DMS 273 (cell line): ENCODE results near the gene FAM222B.
"Not testable (repeated sequence)": the region's sequence is repeated elsewhere in the genome, so short reads cannot be mapped to it uniquely, and the experiment has no call there.

Experiments
- DNase-seq: peaks from one replicate; lab custom pipeline; 2025; ENCODE audit not compliant: unreplicated experiment; lab: John Stamatoyannopoulos, UW

The FAM222B gene

DNA sequence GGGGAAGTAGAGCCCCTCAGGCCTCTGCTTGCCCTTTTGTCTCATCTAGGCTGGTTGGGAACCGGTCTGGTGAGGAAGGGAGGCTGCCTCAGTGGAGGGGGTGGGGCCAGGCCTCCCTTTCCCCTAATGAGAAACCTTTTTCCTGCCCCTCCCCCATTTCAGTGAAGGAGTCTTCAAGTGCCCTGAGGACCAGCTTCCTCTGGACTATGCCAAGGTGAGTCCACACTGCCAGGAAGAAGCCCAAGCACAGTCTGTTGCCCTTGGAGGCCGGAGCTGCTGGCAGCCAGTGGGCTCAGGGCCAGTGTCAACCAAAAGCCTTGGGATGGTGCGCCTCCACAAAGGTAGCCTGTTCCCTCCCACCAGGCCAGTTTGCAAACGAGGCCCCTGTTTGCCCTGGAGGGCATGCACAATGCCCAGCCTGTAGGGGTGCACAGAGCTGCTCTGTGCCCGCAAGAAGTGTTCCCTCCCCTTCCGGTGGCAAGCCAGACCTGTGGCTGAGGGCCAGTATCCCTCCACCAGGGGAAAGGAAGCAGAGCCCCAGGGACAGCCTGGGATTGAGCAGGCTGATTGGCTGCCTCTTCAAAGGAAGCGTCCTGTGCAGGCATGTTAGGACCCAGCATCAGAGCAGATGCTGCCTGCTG is 95.4 kb downstream of the FAM222B start:
- DNase-seq: peak; percentile 94

DNA sequence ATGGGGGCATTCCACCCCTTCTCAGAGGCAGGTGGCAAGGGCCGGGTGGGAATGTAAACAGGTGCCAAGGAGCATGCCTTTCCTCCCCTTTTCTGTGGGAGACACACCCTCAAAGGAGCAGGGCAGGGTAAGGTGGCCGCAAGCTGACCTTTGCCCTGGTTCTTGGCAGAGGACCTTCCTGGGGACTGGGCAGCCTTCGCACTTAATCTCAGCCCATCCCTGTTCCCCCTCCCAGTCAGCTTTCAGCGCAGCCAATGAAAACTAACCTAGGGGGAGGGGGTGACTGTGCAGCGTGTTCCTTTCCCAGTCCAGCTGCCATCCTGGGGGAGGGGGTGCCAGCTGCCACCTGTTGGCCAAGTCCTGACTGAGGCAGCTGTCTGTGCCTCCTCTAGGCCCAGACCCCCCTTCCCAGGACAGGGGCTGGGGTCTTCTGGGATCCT is 96.0 kb downstream of the FAM222B start:
- peak; percentile 96 for DNase-seq

DNA sequence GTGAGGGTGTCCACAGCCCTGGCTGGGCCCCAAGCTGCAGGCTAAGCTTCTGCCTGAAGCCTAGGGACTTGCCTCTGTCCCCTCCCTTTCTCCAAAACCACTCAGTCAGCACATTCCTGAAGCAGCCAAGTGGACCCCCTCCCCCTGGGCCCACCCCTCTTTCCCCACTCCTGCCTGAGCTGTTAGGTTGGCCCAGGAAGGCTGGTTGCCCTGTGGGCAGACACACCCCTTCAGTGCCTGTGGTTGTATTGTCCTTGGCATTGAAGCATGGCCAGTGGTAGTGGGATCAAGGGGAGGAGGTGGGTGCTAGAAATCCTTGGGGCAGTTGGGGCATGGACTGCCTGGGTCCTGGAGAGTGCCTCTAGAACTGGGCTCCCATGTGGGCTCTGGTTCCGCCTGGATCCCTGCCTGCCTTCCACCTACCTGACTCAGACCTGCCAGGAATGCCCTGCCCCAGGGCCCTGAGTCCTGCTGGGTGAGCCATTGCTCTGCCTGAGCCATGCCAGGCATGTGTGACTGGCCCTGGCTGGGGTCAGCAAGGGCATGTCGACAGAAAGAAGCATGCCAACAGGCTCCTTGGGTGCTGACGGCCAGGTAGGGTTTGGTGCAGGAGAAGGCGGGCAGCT is 96.7 kb downstream of the FAM222B start:
- DNase-seq: no peak

DNA sequence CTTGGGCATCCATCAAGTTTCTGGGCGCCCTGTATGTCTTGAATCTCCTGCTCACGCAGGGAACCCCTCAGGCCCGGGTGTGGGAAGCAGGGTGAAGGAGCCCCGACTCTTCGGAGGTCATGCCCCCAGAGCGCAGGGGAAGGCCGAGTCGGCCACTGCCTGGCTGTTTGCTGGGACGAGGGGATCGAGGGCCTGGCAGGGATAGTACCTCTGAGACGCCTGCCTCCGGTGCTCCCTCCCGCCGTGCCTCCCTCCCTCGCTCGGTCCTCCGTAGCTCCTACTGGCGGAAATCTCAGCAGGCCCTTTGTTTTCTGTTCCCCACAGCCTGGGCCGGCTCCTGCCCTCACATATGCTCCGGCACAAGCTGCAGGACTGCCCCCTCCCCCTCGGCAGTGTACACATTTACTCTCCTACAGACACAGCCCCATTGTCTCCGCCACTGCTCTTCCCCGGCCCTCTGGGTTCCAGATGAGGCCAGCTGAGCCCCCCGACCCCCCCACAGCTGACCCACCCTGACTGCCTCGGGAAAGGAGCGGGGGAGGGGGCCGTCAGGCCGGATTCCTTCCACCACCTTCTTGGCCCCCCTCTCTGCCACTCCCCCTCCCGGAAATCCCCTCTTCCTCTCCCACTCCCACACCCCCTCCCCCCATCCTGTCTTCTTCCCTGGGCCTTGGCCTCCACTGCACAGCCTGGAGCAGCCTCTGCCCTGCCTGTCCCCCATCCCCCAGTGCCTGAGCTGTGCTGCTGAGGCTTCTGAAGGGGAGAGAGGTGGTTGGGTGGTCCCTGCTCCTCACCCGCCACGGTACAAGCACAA is 97.4 kb downstream of the FAM222B start:
- DNase-seq: peak; percentile 90

DNA sequence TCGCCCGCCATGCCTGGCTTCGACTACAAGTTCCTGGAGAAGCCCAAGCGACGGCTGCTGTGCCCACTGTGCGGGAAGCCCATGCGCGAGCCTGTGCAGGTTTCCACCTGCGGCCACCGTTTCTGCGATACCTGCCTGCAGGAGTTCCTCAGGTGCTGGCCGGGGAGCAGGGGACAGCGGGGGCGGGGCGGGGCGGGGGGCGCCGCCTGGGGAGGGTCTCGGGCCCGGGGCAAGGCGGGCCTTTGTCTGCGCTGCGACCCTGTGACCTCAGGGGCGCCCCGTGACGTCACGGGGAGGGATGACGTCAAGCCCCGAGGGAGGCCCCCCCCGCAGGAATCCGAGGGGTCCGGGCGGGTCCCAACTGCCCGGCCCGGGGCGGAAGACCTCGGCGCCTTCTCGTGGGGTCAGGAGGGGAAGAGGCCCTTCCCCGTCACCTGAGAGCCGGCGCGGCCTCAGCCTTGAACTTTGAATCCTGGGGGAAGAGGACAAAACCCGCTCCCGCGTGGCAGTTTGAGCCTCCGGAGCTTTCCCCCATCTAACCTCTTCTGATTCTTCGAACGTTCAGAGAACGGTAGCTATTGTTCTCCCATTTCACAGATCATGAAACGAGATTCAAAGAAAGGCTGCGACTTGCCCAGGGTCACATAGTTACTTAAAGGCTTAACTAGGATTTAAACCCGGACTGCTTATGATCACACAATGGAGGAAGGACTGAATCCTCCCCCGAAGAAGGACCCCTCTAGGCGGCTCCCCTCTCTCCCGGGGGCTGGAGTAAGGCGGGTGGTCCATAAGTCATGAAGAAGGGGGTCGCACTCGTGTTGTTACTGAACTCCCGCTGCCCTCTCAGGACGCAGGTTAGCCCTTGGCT is 98.3 kb downstream of the FAM222B start:
- peak; percentile 79 for DNase-seq

DNA sequence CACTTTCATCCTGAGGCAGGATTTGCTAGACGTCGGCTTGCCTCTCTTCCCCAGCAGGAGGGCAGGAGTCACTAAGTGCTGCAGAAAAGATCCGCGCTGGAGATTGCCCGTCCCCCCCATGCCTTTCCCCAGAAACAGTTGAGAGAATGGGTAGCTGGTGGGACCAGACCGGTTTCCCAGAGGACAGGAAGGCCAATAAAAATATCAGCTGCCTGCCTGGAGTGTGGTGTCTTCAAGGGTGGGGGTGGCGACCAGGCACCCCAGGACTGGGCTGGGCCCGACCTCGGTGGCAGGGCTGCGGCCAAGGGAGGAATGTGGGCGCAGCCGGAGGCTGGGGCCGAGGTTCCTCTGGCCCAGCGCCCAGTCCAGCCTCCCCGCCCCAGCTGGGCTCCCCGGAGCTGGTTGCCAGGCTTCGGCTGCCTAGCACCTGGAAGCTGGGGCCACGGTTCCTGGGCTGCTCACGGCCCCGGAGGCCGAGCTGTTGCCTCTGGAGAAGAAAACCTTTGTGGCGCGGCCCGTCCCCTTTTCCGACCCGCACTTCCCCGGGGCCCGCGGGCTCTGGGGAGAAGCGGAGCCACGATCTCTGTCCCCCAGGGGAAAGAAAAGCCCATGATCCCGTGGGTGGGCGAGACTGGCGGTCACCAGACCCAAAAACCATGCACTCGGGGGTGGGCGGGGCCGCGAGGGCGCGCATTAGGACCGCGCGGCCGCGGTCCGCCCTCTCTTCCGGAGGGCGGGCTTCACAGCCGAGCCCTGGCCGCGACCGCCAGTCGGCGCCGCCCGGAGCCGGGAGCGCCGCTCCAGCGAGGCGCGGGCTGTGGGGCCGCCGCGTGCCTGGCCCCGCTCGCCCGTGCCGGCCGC is 99.1 kb downstream of the FAM222B start, which contains the start of gene TRAF4:
Gene TRAF4 (plus strand): TSS at position 769 of the 861 bp plus-strand sequence. CDS start 102 bp downstream, outside the sequence.
- peak; percentile 95 for DNase-seq

DNA sequence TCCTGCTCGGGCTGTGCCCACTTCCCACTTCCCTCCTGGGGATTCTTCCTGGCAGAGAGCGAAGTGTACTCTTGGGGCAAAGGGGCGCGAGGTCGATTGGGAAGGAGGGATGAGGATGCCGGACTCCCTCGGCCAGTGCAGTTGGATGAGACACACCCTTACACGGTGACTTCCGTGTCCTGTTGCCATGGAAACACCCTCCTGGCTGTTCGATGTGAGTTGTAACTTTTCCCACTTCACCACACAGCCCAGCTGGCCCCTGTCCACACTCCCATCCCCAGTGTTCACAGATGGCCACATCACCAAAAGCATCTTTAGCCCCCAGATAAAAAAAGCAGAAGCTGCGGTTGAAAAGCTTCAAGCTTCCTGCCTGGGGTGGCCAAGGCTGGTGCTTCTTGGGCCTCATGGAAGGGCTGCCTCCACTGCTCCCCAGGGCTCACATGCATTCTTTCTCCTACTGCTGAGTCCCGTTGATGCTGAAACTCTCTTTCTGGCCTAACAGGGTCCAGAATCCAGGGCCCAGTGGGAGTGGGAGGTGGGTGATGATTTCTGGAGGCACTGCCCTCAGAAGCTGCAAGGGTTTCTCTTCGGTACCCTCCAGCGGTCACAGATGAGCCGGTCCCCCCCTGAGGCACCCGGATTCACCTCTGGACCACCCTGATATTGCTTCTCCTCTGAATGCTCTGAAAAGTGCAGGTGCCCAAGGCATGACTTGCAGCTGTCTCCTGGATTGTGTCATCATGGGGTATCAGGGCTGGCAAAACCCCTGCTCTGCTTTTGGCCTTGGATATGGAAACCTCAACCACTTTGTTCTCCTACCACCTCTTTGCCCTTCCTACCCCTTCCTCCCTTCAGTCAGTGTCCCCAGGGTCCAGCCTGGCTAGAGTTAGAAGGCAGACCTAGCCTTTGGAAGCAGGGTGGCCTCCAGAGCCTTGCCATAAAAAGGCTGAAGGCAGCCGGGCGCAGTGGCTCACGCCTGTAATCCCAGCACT is 100.9 kb downstream of the FAM222B start:
- no peak for DNase-seq

DNA sequence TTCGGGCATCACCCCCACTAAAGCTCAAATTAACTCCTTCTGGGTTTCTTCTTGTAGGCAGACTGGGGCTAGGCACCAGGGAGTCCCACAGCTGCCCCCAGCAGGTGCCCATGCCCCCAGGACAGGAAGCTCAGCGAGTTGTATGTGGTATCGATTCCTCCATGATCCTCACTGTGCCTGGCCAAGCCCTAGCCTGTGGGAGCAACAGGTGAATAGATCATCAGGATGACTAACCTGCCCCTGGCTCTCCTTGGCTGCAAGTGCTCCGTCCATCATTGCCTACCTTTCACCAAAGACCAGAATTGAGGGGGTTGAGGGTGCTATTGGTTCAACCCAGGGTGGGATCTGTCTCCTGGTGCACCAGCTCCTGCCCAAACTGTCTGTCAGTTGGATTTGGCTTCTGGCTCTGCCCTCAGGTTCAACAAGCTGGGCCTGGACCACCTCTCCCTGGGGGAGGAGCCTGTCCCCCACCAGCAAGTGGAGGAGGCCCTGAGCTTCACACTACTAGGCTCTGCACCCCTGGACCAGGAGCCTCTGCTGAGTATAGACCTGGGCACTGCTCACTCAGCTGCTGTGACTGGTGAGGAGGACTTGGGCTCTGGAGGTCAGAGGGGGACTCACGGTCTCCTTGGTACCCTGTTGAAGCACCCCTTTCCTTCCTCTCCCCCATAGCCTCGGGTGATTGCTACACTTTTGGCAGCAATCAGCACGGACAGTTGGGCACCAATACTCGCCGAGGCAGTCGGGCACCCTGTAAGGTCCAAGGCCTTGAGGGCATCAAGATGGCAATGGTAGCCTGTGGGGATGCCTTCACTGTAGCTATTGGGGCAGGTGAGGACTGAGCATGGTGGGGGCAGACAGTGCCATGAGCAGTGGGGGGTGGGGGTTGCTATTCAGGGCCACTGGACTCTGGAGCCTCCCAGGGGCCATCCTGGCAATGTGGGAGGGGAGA is 101.9 kb downstream of the FAM222B start:
- DNase-seq: no peak

DNA sequence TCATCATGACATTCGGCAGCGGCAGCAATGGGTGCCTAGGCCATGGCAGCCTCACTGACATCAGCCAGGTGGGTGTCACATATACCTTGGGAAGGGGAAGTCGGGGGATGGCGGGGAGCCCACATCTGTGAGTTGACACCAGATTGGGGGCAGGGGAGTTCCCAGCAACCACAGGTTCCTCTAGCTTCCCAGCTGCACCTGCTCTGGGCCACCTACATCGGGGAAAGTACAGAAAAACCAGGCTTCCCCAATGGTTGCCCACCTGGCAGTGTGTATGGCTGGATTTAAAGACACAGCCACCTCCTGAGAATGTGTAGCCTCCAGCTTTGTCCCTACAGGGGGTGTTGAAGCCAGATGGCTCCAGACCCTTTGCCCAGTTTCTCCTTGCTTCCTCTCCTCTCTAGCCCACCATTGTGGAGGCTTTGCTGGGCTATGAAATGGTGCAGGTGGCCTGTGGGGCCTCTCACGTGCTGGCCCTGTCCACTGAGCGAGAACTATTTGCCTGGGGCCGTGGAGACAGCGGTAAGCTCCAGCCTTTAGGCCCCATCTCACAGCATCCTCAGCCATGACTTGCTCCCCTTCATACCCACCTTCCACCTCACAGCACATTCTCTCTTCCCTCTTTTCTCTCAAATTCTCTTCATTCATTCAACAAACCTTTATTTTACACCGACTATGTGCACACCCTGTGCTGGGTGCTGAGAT is 103.8 kb downstream of the FAM222B start:
- DNase-seq: no peak

DNA sequence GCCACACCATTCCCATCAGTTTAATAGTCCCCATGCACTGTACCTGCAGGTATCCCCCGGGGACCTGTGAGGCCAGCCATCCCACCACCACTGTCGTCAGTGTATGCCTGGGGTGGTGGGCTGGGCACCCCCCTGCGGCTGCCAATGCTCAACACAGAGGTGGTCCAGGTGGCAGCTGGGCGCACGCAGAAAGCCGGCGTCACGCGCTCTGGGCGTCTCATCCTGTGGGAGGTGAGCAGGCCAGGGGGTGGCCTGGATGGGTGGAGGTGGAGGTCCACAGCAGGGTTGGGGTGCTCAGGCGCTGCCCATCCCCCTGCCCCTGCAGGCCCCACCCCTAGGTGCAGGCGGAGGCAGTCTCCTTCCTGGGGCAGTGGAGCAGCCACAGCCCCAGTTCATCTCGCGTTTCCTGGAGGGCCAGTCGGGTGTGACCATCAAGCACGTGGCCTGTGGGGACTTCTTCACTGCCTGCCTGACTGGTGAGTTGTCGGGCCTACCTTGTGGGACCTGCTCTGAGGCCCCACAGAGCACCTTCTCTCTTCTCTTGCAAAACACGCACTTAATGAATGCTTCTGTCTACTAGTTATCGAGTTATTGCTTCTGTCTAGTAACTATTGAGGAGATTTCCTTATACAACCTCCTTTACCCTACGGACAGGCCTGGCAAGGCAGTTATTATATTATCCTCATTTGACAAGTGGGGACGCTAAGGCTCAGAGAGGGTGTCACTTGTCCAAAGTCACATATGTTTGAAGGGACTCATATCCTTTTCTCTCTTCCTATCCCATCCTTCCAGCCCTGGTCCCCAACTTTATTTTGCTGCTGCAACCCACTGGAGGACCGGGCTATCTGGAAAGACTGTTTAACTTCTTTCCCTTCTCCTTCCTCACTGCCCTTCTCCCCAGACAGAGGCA is 104.6 kb downstream of the FAM222B start:
- DNase-seq: no peak

DNA sequence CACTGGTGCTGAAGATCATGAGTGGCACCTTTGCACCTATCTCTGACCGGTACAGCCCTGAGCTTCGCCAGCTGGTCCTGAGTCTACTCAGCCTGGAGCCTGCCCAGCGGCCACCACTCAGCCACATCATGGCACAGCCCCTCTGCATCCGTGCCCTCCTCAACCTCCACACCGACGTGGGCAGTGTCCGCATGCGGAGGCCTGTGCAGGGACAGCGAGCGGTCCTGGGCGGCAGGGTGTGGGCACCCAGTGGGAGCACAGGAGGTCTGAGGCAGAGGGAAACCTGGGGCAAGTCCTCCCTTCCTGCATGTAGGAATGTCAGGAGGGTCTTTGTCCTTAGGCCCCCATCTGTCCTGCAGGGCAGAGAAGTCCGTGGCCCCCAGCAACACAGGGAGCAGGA is 105.3 kb downstream of the FAM222B start:
- no peak for DNase-seq

DNA sequence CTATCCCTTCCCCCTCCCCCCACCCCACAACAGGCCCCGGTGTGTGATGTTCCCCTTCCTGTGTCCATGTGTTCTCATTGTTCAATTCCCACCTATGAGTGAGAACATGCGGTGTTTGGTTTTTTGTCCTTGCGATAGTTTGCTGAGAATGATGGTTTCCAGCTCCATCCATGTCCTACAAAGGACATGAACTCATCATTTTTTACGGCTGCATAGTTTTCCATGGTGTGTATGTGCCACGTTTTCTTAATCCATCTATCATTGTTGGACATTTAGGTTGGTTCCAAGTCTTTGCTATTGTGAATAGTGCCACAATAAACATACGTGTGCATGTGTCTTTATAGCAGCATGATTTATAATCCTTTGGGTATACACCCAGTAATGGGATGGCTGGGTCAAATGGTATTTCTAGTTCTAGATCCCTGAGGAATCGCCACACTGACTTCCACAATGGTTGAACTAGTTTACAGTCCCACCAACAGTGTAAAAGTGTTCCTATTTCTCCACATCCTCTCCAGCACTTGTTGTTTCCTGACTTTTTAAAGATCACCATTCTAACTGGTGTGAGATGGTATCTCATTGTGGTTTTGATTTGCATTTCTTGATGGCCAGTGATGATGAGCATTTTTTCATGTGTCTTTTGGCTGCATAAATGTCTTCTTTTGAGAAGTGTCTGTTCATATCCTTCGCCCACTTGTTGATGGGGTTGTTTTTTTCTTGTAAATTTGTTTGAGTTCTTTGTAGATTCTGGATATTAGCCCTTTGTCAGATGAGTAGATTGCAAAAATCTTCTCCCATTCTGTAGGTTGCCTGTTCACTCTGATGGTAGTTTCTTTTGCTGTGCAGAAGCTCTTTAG is 106.4 kb downstream of the FAM222B start:
- DNase-seq: not testable (repeated sequence)

DNA sequence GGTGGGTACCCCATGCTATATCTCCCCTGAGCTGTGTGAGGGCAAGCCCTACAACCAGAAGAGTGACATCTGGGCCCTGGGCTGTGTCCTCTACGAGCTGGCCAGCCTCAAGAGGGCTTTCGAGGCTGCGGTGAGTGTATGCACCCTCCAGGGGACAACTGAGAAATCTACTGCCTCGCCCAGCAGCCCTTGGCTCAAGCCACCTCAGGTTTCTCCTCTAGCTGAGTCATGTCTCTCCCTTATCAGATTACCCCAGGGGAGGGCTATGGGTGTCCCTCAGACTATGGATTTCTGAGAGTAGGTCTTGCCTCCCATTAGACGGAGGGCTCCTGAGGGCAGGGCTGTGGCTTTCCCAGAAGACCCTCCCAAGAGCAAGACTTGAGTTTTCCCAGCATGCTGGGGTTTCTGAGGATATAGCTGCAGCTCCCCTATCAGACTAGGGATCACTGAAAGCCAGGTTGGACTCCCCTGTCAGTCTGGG is 107.3 kb downstream of the FAM222B start:
- DNase-seq: no peak

DNA sequence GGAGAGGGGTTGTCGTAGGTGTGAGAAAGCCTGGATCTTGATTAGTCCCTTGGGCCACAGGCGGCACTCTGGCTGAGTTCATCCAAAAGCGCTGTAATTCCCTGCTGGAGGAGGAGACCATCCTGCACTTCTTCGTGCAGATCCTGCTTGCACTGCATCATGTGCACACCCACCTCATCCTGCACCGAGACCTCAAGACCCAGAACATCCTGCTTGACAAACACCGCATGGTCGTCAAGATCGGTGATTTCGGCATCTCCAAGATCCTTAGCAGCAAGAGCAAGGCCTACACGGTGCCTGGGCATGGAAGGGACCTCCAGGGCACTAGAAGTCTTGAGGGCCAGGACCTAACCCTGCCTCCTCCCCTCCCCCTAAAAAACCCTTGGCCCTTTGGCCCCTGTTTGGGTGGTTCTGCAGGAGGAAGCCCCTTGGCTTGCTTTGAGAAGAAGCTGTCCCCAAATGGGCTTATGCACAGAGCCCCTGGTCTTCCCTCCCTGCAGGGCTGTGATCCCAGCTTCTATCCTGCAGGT is 107.8 kb downstream of the FAM222B start:
- DNase-seq: no peak

DNA sequence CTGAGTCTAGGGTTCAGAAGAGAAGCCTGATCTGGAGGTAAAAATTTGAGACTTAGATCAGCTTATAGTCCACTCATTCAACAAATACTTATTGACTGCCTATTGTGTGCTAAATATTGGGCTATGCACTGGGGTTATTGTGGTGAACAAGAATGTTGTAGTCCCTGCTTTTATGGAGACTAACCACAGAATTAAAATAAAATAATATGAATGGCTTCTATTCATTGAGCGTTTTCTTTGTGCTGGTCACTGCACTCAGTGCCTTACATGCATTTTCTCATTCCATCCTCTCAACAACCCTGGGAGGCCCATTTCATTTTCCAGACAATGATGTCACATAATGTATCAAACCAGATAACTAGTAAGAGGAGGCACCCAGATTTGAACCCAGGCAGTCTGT is 109.2 kb downstream of the FAM222B start:
- no peak for DNase-seq
